Stimulated activated CD4-positive, alpha-beta T cell treated with anti-CD3 and anti-CD28 coated beads, TNF-alpha, amount 100 ng/mL, for 1 hour (primary cell): ENCODE measurements around the gene VIPR1.

Experiments
- DNase-seq, 3 donors: peaks; one replicate each; pipeline ENCODE4 v3.0.0-alpha.2; 2020; ENCODE audit warnings: low read depth in 3 of 3, low spot score in 1 of 3

The VIPR1 gene

DNA sequence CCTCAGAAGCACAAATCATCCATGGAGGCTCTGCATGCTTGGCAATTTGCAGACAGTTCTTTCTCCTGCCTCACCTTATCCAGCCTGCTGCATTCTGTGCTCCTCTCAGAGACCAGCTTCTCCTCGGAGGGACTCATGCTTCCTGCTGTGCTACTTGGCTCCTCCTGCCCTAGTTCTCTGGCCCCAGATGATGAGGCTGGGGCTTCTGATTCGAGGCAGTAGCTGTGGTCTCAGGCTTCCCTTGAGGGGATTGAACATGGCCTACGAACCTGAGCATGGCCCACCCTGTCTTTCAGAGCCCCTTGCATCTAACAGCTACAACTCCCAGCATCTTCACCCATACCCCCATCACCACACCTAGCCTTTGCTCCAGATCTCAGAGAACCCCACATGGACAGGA is 6.7 kb downstream of the VIPR1 start:
- no peak for DNase-seq

DNA sequence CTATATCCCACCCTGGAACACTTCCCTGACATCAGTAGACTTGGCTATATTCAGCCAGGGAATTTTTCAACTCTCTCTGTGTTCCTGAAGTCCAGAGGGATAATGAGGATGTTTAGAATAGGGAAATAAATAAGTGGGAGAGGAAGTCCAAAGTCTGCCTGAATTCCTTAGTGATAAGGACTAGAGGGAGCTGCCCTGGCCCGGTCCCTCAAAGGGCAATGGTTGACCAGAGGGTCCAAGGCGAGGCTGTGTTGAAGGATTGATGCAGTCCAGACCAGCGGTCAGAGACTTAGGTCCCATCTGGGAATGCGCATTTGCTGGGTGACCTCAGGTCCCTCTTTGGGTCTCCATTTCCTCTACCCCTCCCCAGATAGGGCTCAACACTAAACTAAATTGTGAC is 7.9 kb downstream of the VIPR1 start:
- no peak for DNase-seq

DNA sequence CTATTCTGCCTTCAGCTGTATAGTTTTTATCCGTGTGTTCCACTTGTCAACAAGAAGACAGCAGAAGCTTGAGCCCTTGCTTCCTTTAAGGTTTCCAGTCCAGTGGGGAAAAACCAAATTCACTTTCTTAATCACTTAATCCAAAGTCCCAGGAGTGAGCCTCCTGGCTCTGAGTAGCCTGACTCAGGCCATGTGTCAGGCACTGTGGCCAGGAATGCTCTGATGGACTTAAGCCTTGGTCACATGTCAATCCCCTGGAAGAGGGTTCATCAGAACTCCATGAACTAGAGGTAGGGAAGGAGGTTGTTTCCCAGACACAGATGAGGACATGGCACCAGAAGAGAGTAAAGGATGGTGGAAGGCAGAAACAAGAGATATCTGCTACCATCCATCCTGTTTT is 8.8 kb downstream of the VIPR1 start:
- no peak for DNase-seq

DNA sequence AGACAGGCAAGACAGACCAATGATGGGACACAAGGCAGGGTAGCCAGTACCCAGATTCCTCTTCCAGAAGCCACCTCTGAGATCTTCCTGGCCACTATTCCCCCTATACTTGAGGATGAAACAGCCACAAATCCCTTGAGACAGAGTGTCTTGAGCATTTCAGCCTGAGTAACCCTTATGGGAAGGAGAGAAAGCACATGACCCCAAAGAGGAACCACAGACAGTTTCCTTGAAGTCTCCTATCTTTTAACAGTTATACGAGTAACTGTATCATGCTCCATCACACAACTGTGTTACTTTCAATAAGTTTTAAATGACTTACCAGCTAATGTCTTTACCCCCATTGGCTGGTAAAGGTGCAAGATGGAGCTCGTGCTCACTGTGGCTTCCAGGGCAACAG is 9.3 kb downstream of the VIPR1 start:
- no peak for DNase-seq

DNA sequence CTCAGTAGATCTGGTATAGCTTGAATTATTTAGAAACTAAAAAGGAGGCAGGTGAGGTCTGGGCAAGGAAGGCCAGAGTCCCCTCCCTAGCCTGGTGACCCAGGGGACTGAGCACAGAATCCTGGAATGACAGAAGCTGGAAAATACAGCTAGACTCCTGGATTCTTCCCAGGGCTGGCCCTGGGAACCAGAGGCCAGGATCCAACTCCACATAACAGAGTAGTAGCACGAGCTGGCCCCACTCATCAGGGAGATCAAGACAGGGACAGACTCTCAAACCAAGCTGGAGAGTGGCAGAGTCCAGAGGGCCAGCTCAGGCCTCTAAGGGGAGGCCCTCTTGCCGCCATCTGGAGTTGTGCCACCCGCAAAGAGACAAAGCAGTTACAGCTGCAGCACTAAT is 10.7 kb downstream of the VIPR1 start:
- no peak for DNase-seq

DNA sequence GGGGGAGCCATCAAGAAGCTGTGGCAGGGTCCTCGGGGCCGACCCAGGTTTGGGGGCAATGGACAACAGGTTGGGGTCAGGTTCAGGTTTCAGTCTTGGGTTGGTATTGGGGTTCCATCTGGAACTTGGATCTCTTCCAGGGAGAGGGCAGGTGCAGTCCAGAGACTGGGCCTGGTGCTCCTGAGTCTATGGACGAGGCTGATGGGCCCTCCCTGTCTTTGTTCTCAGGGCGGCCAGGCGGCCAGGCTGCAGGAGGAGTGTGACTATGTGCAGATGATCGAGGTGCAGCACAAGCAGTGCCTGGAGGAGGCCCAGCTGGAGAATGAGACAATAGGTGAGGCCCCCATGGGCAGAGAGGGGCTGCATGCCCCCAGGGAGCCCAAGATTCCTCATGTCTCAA is 11.1 kb downstream of the VIPR1 start:
- DNase-seq = no peak

DNA sequence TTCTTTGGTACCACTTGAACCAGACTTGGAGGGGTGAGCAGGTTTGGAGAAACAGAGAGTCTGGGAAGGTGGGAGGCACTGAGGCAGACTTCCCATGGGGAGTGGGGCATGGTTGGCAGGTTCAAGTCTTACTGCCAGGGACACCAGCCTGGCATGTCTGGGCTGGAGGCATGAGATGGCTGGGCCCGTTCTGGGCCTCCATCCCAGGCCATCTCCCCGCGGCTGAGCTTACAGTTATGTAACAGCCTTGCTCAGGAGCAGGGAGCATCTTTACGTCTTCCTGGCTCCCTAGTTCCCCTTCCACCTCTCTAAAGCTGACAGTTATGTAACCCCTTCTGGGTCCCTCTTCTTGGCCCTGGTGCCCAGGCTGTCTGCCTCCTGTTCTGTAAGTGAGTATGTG is 12.4 kb downstream of the VIPR1 start:
- no peak for DNase-seq

DNA sequence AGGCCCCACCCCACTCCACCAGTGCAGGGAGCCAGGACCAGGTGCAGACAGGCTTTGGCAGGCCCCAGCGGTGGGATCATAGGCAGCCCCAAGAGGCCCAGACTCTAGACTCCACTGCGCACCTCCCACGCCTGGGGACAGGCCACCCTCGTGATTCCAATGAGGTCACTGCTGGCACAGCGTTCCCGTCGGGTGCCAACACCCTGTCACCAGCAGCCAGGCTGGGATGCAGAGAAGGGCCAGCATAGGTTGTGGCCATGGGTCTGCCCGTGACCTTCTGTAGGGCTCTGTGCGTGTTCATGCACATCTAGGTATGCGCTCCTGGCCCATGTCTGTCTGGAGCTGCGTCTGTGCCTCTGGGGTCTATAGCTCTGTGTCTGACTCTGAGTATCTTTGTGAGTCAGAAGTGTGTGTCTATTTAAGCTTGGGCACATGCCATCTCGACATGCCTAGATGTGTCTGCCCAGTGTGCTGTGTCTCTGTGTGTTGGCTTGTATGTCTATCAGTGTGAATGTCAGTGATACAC is 13.0 kb downstream of the VIPR1 start:
- DNase-seq = no peak

DNA sequence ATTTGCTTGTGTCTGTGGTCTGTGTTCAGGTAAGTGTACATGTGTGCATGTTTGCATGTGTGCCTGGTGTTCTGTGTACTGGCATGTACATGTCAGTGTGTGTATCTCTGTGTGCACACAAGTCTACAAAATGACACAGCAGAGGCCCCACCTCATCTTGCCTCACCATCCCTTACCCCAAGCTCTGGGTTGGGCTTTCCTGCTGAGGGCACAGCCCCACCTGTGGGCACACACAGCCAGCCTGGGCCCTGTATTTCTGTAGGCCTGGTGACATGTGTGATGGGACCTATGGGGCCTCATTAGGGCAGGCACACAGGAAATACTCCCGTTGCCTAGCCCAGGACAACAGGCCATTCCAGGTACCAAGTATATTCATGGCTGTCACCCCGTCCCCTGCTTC is 13.5 kb downstream of the VIPR1 start:
- no peak for DNase-seq

DNA sequence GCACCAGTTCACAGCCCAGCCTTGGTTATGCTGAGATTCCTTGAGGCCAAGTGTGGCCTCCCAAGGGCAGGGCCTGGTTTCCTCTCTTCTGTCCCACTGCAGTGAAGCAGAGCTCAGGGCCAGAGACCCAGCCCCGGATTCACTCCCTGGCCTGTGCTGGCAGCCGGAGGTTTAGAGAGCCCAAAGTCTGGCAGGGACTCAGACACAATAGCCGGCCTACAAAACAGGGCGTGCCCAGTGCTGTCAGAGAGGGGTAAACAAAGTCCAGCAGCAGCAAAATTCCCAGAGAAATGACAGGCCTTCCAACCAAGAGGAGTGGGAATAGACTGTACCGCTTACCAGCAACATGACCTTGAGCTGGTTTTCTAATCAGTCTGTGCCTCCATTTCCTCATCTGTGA is 14.0 kb downstream of the VIPR1 start:
- no peak for DNase-seq

DNA sequence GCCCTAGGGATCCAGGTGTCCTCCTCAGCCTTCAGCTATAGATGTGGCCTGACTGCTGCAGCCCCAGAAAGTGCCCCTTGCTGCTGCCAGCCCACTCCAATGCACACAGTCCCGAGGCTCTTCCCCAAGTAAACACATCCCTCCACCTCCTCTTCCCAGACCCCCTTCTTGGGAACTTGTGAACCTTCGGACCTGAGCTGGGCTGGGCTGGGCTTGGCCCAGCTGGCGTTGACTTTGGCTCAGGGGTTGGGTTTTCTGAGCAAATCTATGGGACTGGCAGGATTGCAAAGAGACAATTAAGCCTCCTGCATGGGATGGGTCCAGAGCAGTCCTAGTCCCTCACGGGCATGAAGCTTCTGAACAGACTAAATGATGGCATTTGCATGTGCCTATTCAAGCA is 14.7 kb downstream of the VIPR1 start:
- DNase-seq = no peak

DNA sequence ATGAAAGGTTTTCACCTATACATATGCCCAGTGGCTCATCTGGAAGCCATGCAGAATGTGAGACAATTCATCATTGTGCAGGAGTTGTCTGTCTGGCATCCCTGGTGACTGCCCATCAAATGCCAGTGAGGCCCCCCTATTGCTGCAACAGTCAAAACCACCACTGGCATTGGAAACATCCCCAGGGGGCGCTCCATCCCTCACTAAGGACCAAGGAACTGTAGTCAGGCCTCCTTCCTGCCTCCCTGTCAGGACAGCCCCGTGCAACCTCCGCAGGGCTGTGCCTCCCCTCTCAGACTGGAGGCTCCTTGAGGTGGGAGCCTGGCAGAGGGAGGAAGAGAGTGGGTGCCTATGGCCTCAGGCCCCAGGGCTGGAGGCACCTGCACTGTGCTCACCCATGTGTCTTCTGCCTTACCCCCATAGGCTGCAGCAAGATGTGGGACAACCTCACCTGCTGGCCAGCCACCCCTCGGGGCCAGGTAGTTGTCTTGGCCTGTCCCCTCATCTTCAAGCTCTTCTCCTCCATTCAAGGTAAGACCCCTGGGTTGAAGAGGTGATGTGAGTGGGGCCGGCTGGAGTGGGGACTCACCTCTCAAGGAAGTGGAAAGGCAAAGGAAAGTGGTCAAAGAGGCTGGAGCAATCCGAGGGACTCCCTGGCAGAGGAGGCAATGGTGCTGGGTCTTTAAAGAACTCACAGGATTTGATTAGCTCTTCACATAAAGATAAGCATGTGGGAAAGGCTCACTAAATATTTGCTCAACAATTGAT is 16.5 kb downstream of the VIPR1 start:
- no peak for DNase-seq

DNA sequence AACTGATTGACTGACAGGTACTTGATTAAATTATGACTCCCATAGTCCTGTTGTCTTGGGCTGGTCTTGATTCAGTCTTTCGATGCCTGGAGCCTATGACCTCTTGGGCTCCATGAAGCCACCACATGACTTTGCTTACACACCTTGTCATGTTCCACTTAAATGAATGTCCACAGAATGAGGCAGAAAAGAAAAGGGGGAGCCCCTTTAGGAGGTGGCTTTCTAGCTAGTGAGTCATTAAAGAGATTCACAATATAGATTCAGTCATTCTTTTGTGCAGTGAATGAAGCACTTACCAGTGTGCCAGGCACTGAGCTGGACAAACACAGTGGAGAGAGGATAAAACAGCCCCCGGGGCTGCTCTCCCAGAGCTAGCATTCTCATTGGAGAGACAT is 17.1 kb downstream of the VIPR1 start:
- no peak for DNase-seq

DNA sequence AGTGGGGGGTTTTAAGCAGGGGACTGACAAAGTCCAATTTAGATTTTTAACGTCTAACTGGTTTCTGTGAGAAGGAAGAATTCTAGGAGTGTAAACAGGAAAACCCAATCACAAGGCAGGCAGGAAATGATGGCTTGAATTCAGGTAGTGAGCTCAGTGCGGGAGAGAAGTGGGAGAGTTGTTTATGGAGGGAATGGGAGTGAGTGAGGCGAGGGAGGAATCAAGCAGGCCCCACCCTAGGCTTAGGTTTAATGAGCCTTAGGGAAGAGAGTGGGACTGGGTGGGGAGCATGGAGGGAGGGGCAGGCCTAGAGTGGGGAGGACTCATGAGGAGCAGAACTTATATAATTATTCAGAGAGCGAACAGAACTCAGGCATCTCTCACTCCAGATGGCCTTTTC is 17.9 kb downstream of the VIPR1 start:
- no peak for DNase-seq

DNA sequence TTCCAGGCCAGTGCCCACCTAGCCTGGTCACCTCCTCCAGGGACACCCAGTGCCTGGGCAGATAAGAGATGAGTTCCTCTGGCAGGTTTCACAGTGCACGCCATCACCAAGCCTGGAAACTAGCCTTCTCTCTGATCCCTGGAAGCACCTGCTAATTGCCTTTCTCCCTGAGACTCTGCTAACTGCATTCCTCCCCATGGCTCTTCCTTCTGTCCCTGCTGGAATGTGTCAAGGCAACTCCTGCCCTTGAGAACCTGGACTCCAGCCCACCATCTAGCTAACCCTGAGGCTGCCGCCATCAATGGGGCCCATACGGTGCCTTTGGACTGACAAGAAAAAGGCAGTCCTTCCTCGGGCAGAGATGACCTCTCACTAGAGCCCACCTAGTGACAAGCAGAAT is 18.5 kb downstream of the VIPR1 start:
- DNase-seq = no peak

DNA sequence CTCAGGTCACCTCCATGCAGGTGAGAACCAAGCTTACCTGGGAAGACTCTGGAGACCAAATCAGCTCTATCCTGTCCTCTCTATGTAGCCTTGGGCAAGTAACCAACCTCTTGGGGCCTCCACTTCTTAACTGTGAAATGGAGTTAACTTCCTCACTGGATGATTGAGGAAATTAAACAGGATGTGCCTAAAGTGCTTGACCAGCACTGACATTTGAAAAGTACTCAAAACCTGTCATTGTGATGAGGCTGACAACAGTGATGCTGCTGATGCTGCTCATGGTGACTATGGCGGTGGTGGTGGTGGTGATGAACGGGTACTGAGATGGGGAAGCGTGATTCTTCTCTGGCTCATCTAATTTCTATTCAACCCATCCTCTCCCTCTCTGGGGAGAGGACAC is 22.3 kb downstream of the VIPR1 start:
- no peak for DNase-seq

DNA sequence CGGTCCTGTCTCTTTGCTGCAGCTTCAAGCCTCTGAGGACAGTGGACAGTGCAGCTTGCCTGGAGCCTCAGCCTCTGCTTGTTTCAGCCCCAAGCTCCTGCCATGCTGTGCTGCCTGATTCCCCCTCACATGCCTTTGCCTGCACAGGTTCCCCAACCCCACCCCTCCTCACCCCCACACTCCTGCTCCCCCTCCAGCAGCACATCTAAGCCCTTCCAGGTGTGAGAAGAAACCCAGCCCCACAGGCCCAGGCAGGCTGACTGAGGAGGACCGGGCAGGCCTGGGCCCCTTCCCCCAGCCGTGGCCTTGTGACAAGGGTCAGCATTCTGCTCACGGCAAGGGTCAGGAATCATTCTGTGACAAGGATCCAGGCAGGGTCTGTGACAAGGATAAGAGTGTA is 22.8 kb downstream of the VIPR1 start:
- DNase-seq = no peak

DNA sequence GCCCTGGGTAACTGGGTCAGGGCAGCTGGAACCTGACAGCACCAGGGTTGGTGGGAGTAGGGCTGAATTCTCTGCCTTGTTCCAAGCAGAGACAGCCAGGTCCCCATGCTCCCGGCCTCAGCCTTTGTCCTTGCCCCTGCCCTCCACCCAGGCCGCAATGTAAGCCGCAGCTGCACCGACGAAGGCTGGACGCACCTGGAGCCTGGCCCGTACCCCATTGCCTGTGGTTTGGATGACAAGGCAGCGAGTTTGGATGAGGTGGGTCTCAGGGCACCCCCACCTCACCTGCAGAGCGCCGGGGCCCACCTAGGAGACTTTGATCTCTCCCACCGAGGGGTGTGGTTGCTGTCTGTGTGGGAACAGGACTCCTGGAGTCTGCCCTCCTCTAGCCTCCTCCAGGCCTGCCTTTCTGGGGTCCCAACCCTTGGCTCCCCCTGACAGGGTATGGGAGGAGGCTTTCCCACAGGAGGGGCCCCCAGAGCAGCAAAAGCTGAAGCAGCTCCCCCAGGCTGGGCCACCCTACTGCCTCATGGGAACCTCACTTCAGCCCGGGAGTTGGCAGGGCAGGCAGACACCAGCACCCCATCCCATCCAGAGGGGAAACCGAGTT is 23.4 kb downstream of the VIPR1 start:
- no peak for DNase-seq

DNA sequence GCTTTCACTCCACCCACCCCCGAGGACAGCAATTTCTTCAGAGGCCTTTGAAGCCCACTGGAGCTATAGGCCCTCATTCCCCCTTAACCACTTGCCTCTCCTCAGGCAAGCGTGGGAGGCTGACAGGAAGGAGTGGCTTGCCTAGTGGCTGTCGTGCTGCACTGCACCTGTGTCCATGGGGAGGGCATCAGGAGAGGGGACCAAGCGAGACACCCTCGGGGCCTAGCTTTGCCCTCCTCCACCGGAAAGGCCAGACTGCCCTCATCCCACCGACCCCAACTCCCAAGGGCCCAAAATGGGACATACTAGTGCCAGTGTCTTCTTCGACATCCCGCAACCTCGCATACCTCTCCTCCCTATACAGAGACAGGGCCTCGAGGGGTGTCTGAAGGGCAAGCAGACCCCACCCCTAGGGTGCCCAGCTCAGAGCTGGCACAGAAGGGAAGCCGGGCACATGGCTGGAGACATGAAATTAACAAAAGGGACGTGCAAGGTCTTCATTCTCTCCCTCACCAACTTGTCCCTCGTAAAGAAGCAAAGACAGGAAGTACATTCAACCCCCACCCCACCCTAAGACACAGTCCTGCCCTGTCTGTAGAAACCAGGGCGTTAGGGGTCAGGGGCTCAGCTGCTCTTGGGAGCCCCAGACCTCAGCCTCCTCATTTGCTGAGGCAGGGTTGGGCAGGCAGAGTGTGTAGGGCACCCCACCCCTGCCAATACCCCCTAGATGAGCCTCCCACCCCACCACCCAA is 24.3 kb downstream of the VIPR1 start:
- DNase-seq = no peak

DNA sequence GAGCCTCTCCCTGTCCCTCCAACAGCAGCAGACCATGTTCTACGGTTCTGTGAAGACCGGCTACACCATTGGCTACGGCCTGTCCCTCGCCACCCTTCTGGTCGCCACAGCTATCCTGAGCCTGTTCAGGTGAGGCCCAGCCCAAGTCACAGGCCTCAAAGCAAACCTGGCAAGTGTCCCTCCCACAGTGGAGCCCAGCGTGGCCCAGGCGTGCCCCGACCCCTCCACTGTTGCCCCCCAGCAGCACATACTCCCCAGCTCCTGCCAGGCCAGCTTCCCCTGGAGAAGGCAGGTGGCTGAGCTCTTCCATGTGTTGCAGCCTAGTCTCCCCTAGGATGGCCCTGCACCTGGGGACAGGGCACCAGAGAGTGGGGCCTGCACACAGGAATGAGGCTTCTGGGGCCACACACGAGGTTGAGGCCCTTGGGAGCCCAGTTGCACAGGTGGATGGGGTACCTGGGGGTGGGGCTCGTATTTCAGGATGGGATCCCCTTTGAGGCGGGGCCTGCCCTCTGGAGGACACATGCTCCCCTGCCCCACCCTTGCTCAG is 25.0 kb downstream of the VIPR1 start:
- no peak for DNase-seq

DNA sequence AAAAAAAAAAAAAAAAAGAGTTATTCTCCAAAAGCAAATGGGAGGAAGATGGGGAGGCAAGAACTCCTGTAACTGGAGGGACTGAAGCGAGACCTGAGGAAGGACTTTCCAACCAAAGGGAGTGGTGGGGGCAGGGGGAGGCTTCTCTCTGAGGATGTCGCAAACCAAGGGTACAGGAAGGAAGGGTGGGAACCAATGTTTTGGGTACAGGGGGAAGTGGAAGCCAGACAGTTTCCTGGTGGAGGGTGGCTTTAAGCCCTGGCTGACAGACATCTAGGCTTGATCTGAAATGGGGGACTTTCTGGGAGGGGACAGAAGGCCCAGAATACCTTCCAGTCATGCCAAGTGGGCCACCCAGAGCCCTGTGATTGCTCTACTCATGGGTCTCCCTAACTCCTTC is 27.0 kb downstream of the VIPR1 start:
- no peak for DNase-seq

DNA sequence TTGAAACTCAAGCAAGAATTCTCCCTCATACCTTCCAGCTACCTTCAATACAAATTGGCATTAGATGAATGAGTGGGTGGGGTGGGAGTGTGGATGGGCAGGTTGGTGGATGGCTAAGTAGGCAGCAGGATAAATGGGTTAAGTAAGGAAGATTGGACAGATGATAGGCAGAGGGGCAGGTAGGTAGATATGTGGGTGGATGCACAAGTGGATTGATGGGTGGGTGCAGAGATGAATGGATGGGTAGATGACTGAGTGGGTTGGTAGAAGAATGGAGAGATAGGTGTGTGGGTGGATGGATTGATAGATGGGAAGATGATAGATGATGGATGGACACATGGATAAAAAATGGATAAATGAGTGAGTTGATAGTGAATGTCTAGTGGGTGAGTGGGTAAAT is 27.6 kb downstream of the VIPR1 start:
- no peak for DNase-seq
